SK-N-MC (cell line): ENCODE data around the gene PIF1.

Source experiments
- DNase-seq: peaks from one replicate; pipeline ENCODE4 v3.0.0-alpha.2; 2011; ENCODE audit warnings: low read depth, low spot score
- H3K27ac ChIP-seq: fragments of 200-600 bp; sonication (generic); 2 replicates; pipeline ENCODE4 v1.5.1; 2016; ENCODE audit warnings: mixed run types
- H3K36me3 ChIP-seq: fragments of 200-600 bp; sonication (generic); 2 replicates; pipeline ENCODE4 v1.6.1; 2017; ENCODE audit warnings: antibody characterized with exemption, low read length, mixed read lengths; ENCODE audit not compliant: insufficient read depth
- H3K4me3 ChIP-seq: fragments of 200-600 bp; sonication (generic); 2 replicates; pipeline ENCODE4 v1.5.1; 2016
- H3K9ac ChIP-seq: fragments of 200-600 bp; sonication (generic); 2 replicates; pipeline ENCODE4 v1.8.0; 2017; ENCODE audit warnings: mixed run types, mixed read lengths; ENCODE audit not compliant: insufficient read length
- H3K9me3 ChIP-seq: fragments of 200-600 bp; sonication (generic); 2 replicates; pipeline ENCODE4 v1.6.1; 2017; ENCODE audit warnings: low read depth, mild to moderate bottlenecking, antibody characterized with exemption, low read length, moderate library complexity, mixed read lengths
- EZH2 ChIP-seq: fragments of 200-600 bp; sonication (generic); IDR thresholded peaks from one replicate; pipeline ENCODE4 v1.6.1; 2017; ENCODE audit warnings: antibody characterized with exemption
- FOXP2 ChIP-seq: optimal IDR thresholded peaks from 2 replicates; pipeline ENCODE3; 2011; ENCODE audit warnings: mild to moderate bottlenecking, moderate library complexity; ENCODE audit not compliant: insufficient read depth; ENCODE audit errors: extremely low read length, control extremely low read depth
- POLR2AphosphoS5 ChIP-seq: IDR thresholded peaks from 2 replicates; pipeline ENCODE4 v1.6.1; 2012; ENCODE audit warnings: mild to moderate bottlenecking, low read depth, low read length, borderline replicate concordance

PIF1 gene

DNA sequence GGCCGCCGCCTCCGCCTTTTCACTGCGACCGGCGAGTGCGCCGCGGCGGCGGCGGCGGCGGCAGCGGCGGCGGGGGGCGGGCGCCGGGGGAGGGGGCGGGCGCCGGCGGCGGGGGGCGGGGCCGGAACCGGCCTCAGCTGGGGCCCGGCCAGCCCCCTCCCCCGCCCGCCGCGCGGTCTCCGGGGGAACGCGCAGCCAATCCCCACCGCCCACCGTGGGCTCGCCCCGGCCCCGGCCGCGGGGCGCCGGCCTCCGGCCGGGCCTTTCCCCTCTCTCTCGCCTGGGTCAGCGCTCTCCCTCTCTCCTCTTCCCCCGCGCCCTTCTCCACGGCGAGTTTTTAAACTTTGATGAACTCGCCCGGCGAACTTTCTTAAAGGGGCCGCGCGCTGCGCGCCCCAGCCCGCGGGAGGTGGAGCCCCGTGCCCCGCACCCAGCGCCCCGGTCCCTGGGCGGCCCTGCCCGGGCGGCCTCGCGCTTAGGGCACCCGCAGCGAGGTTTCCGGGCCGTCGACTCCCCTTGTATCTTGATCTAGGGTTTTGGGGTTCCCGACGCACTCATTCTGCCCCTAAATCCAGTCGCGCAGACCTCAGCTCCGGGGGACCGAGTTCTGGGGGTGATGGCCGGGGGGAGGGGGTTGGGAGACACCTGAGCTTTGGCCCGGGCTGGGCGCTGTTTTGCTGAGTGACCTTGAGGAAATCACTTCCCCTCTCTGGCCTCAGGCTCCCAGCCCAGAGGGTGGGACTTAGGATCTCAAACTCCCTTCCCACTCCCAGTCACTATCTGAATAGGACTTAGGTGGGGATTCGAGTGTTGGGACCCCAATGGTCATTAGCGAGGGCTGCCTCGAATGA, 49.7 kb downstream of the PIF1 start, which contains the start of gene RBPMS2:
TSS of gene RBPMS2 (minus strand) at position 39 of the 851 bp plus-strand sequence. CDS start 270 bp downstream, outside the sequence.
- H3K36me3 ChIP-seq = no peaks in the 10 kb centered on the region
- H3K4me3 ChIP-seq = peak within 1 kb of the TSS; percentile 91
- peak within 1 kb of the TSS; percentile 64; the same call in 1 of the 2 replicates for H3K27ac ChIP-seq
- DNase-seq = no peak
- no peak for TF ChIP-seq POLR2AphosphoS5
- no peak for TF ChIP-seq EZH2
- no peaks in the 10 kb centered on the region for H3K9me3 ChIP-seq
- H3K9ac ChIP-seq = peak within 1 kb of the TSS; percentile 86

DNA sequence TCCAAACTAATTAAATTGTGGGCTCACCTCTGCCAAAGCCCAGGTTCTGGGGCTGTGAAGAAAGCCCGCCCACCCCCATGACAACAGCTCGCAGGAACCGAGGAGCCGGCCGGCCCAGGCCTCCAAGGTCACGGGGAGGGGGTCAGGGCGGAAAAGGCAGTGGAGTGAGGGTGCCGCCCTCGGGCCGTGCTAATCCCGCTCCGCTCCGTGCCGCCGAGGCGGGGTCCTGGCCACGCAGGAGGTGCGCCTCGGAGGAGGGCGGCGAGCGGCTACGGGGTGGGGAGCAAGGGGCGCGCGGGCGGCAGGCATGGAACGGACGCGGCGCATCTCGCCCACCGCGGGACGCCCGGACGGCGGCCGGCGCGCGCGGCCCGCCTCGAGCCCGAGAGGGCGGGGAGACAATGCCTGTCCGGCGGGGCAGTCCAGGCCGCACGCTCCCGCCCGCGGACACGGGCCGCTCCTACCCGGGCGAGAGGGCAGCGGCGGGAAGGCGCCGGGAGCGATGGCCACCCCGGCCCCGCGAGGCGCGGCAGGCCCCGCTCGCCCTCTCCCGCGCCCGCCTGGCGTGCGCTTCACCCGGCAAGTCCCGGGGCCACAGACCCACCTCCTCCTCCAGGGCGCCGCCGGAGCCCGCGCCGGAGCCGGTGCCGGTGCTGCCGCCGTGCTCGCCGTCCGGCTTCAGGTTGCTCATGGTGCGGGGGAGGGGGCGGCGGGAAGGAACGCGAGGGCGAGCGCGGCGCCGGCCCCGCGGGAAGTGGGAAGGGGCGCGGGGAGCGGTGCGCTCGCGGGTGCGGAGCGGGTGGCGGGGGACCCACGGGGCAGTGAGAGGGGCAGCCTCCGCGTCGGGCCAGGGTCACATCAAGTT, 50.6 kb downstream of the PIF1 start:
- Histone ChIP-seq H3K4me3 (peak overlapping the region; percentile 73), H3K9me3 (no peaks in the 10 kb centered on the region), H3K27ac (no peak overlapping the region), H3K9ac (peak overlapping the region; percentile 20), H3K36me3 (no peaks in the 10 kb centered on the region)
- TF ChIP-seq EZH2 (no peak), FOXP2 (no peak), POLR2AphosphoS5 (no peak)
- no peak for DNase-seq

DNA sequence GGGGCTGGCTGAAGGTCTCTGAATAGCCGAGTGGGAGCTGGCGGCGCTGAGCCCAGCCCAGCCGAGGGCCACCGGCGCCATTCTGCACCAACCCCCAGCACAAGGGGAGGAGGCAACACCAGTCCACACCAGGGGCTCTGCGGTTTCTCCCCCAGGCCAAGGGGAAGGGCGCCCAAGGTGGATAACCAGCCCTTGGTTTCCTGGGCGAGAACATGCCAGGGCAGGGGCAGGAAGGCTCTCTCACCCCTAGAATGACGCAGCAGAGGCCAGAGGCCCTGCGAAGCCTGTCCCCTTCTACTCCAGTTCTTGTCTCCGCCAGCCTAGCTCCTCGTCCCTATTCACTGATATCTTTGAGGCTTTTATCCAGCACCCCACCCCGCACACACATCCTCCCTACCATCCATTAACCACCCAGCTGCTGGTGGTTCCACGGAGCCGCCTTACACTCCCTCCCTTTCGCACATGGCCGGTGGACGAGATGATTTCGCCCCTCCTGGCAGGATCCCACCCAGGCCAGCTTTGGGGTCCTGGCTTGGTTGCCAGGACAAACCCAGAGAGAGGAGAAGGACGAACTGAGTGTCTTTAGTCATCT, 51.3 kb downstream of the PIF1 start:
- Histone ChIP-seq H3K9me3 (no peaks in the 10 kb centered on the region), H3K9ac (no peak overlapping the region), H3K4me3 (no peak overlapping the region), H3K36me3 (no peaks in the 10 kb centered on the region), H3K27ac (no peak overlapping the region)
- DNase-seq = no peak
- TF ChIP-seq EZH2 (no peak), FOXP2 (no peak), POLR2AphosphoS5 (no peak)

DNA sequence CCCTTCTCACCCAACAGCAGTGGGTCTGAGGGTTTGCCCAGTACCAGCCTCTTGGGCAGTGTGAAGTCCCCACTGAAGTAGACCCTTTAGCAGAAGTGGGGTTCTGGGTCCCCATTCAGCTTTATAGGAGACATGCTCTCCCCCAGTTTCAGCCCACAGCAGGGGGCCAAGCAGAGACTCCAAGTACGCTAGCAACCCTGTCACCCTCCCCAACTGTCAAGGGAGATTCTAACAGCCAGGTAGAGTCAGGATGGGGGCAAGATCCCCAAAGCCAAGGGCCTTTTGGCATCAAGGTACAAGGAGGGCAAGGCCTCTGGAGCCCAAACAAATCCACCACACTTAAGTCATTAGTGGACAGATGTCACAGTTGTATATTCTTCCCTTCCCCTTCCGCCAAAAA, 51.8 kb downstream of the PIF1 start:
- no peaks in the 10 kb centered on the region for H3K36me3 ChIP-seq
- no peak for TF ChIP-seq POLR2AphosphoS5
- DNase-seq = no peak
- H3K9ac ChIP-seq = no peak overlapping the region
- no peaks in the 10 kb centered on the region for H3K9me3 ChIP-seq
- H3K4me3 ChIP-seq = no peak overlapping the region
- no peak overlapping the region for H3K27ac ChIP-seq

DNA sequence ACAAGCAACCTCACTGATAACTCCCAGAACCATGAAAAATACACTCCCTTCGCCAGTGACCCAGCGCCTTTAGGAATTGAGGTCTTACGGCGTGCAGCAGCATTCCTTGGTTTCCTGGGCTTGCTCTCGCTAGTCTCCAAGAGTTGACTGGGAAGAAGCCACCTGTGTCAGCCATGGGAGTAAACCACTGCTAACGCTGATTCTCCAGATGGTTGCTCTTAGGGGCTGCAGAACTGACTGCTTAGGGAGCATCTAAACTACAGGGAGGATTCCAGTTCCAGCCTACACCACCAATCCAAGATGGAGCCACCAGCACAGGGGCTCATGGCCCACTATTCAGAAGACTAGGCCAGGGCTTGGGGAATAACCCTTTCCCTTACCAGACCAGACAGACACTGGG, 52.5 kb downstream of the PIF1 start:
- no peak for DNase-seq
- H3K9me3 ChIP-seq = no peaks in the 10 kb centered on the region
- no peaks in the 10 kb centered on the region for H3K36me3 ChIP-seq
- H3K27ac ChIP-seq = no peak overlapping the region
- no peak overlapping the region for H3K4me3 ChIP-seq
- H3K9ac ChIP-seq = no peak overlapping the region
- TF ChIP-seq POLR2AphosphoS5 = no peak
- TF ChIP-seq FOXP2 = no peak
- TF ChIP-seq EZH2 = no peak

DNA sequence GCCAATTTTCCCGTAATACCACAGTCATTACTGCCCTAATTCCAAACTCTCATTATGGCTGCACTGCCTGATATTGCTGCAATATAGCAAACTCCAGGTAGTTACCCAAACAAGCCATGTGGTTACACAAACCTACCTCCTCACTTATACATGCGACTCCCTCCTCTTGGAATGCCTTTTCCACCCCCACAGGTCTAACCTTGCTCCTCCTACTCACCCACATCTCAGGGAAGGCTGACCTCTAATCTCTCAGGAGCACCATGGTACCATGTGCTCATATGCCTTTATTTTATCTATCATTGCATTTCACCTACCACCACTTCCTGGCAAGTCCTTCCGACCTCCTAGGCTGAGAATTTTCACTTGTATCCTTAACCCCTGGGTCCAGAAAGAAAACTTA, 53.0 kb downstream of the PIF1 start:
- no peaks in the 10 kb centered on the region for H3K36me3 ChIP-seq
- no peak overlapping the region for H3K27ac ChIP-seq
- H3K9ac ChIP-seq = no peak overlapping the region
- no peak for DNase-seq
- H3K4me3 ChIP-seq = no peak overlapping the region
- TF ChIP-seq POLR2AphosphoS5 (no peak), FOXP2 (no peak), EZH2 (no peak)
- H3K9me3 ChIP-seq = no peaks in the 10 kb centered on the region

DNA sequence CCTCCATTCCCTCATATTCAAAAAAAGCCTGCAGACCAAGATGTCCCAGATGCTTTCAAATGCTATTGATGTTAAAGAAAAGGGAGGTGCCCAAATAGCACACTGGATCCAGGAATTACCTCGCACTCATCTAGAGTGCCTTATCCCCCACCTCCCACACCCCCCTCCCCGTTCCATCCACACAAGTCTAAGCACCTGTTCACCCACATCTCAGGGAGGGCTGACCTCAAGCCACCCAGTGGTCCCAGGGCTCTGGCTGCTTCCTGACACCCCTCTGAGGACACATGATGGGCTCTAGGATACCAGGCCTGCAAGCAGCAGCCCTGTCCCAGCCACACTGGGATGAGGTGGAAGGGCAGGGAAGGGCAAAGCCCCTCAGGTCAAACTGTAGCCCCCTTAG, 54.8 kb downstream of the PIF1 start:
- no peak for DNase-seq
- Histone ChIP-seq H3K9ac (no peak overlapping the region), H3K9me3 (no peaks in the 10 kb centered on the region), H3K27ac (no peak overlapping the region), H3K4me3 (no peak overlapping the region), H3K36me3 (no peaks in the 10 kb centered on the region)
- no peak for TF ChIP-seq POLR2AphosphoS5
- TF ChIP-seq EZH2 = no peak
- no peak for TF ChIP-seq FOXP2

DNA sequence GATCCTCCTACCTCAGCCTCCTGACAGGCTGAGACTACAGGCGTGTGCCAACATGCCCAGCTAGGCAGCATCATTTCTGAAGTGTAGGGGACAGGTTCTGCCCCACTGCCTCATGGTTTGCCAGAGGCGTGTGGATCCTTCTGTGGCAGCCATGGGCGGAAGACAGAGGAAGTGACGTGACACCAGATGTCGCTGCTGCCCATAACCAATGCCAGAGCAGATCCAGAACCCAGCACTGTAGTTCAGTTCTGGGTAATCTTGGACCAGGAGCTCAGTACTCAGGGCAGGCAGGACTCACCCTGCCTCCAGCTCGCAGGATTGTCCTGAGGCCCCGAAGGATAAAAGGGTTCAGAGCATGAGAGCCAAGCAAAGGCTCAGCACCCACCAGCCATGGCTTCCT, 58.2 kb downstream of the PIF1 start:
- no peak overlapping the region for H3K27ac ChIP-seq

More for the DNA sequence above, 58.2 kb downstream of the PIF1 start:
- no peak overlapping the region for H3K4me3 ChIP-seq
- no peak for DNase-seq
- TF ChIP-seq POLR2AphosphoS5 (no peak), FOXP2 (no peak), EZH2 (no peak)
- no peaks in the 10 kb centered on the region for H3K36me3 ChIP-seq
- H3K9me3 ChIP-seq = no peaks in the 10 kb centered on the region
- no peak overlapping the region for H3K9ac ChIP-seq
